ENCODE results near the gene MCEMP1. TPM values are rescaled to one million over a fixed set of nuclear protein-coding genes. Genes with fewer than 3 reads are reported as not detected.
A peak's percentile ranks its signal among the peaks of the same experiment; 100 is the strongest.

Gene MCEMP1
- total RNA-seq, 2 experiments from 2014 or later, result not detected

DNA sequence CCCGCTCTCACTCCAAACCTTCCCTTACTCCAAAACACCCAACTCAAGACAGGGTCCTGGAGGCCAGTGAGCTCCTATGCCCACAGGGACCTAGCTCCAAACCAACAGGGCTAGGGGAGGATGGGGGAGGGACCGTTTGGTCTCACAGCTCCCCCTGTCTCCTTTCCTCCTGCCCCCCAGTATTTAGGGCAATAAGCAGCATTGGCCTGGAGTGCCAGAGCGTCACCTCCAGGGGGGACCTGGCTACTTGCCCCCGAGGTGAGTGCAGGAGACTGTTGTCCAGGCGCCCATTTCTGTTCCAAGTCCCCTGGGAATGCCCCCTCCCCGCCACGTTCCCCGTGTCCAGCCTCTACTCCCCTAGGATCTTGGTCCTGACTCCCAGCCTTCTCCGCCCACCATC lies 7.2 kb upstream of the MCEMP1 start:
- Mint-ChIP-seq H3K36me3 (no peaks in the 10 kb centered on the region), H3K4me3 (no peak overlapping the region), H3K27me3 (peaks cover 29% of the 10 kb centered on the region), H3K27ac (no peak overlapping the region), H3K4me1 (peaks cover 18% of the 10 kb centered on the region), H3K9me3 (ENCODE audit: low read depth) (no peaks in the 10 kb centered on the region)
- CTCF ChIA-PET, result interaction anchor here (1.6 to 2.8 kb wide), 5 partner anchors 11 to 302 kb away, joined by 5 to 23 read pairs (median 6); partner anchors contain the start of gene TRAPPC5
- ATAC-seq (no peak), DNase-seq (no peak)

DNA sequence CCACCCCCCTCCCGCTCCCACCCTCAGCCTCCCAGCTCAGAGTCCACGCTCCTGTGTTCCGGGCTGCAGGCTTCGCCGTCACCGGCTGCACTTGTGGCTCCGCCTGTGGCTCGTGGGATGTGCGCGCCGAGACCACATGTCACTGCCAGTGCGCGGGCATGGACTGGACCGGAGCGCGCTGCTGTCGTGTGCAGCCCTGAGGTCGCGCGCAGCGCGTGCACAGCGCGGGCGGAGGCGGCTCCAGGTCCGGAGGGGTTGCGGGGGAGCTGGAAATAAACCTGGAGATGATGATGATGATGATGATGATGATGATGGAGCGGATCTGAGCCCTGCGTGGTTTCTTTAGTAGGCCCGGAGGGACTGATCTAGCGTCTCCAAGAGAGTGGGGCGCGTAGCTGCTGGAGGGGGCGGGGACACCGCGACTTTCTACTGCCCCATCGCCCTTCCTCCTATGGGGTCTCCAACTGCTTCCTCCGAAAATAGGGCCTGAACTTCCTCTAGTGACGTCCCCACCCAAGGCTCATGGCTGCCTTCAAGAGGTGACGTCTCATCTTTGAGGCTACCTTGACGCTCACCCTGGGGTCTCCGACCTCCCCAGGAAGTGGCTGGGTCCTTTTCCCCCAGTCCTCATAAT lies 6.6 kb upstream of the MCEMP1 start:
- ATAC-seq (peak; percentile 60), DNase-seq (peak; percentile 57)
- Mint-ChIP-seq H3K36me3 (no peaks in the 10 kb centered on the region), H3K4me1 (peaks cover 18% of the 10 kb centered on the region), H3K9me3 (ENCODE audit: low read depth) (no peaks in the 10 kb centered on the region), H3K27ac (no peak overlapping the region), H3K4me3 (peak overlapping the region; percentile 46), H3K27me3 (peaks cover 29% of the 10 kb centered on the region)
- CTCF ChIA-PET, result interaction anchor here (1.6 to 2.8 kb wide), 6 partner anchors 10 to 303 kb away, joined by 4 to 23 read pairs (median 6); partner anchors contain the start of gene TRAPPC5

DNA sequence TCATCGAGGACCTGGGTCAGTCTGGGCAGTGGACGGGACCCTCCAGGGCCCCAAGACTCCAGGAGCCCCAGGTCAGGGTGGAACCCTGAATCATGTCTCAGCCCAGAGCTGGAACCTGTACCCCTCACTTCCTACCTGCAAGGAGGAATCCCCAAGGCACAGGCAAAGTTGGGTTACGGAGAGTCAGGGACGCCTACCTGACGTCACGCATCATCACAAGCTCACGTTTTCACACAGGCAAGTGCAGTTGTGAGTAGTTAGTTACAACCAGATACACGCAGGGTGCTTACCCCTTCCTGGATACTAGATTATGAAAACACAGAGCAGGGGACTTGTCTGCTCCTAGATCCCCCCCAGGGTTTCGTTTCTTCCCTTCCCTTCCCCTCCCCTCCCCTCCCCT lies 6.1 kb upstream of the MCEMP1 start:
- H3K4me1 Mint-ChIP-seq, result peaks cover 19% of the 10 kb centered on the region
- CTCF ChIA-PET, result interaction anchor here (1.6 to 2.1 kb wide), 5 partner anchors 10 to 303 kb away, joined by 4 to 11 read pairs (median 5); partner anchors contain the start of gene TRAPPC5
- ATAC-seq (no peak), DNase-seq (no peak)
- peaks cover 31% of the 10 kb centered on the region for H3K27me3 Mint-ChIP-seq
- H3K27ac Mint-ChIP-seq, result no peak overlapping the region
- H3K4me3 Mint-ChIP-seq, result no peak overlapping the region
- no peaks in the 10 kb centered on the region for H3K9me3 Mint-ChIP-seq (ENCODE audit: low read depth)
- no peaks in the 10 kb centered on the region for H3K36me3 Mint-ChIP-seq

DNA sequence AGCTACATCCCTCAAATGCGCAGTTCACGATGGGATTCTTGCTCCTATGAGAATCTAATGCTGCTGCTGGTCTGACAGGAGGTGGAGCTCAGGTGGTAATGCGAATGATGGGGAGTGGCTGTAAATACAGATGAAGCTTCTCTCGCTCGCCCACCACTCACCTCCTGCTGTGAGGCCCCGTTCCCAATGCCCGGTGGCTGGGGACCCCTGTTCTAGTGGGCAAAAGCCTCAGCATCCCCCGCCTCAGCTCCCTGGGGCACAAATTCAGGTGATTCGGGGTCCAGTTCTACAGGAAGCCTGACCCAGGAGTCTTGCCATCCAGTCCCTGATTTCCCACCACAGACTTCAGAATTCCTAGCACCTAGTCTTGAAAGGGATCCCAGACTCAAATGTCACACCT lies 4.4 kb upstream of the MCEMP1 start:
- H3K4me1 Mint-ChIP-seq, result peaks cover 30% of the 10 kb centered on the region
- CTCF ChIA-PET, result interaction anchor here (2.1 kb wide), 1 partner anchor 8 kb away, joined by 11 read pairs; the partner anchor contains the start of gene TRAPPC5
- H3K4me3 Mint-ChIP-seq, result no peak overlapping the region
- H3K27me3 Mint-ChIP-seq, result peaks cover 42% of the 10 kb centered on the region
- H3K9me3 Mint-ChIP-seq (ENCODE audit: low read depth), result no peaks in the 10 kb centered on the region
- no peaks in the 10 kb centered on the region for H3K36me3 Mint-ChIP-seq
- ATAC-seq (no peak), DNase-seq (no peak)
- no peak overlapping the region for H3K27ac Mint-ChIP-seq

DNA sequence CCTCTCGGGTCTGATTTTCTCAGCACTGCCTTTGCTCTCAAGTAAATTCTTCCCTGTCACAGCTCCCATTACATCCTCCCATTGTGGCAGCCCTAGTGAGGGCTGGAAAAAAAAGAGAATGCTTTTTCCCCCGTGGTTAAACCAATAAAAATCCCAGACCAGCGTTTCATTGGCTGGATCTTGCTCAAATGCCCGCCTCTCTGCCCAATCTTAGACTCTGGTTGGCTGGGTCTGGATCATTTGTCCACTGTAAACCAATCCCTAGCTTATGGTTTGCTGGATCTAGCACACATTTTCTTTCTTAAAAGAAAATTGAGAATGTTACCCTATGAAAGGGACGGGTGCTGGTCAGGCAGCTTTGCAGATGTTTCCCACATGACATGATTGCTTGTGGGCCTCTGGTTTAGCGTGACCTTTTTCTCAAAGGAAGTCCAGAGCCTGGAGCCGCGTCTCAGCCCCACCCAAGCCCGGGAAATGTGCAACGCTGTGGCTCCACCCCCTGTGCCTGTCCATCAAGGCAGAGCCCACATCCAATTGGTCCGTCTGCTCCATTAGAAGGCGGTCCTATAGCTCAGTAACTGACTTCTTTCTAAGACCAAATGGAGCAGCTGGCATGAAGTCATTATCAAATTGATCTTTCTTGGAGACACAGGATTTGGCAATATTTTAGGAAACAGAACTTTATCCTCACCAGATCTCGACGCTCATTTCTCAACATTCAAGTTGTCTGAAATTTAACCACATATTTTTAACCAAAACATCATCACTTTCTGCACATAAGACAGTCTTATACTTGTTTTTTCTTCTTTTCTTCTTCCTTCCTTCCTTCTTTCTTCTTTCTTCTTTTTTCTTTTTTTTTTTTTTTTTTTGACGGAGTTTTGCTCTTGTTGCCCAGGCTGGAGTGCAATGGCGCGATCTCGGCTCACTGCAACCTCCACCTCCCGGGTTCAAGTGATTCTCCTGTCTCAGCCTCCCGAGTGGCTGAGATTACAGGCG lies 2.6 kb upstream of the MCEMP1 start:
- Mint-ChIP-seq H3K9me3 (ENCODE audit: low read depth) (no peaks in the 10 kb centered on the region), H3K27me3 (peaks cover 51% of the 10 kb centered on the region), H3K4me3 (no peak overlapping the region), H3K27ac (no peak overlapping the region), H3K4me1 (peaks cover 33% of the 10 kb centered on the region), H3K36me3 (no peaks in the 10 kb centered on the region)
- DNase-seq, result peak; percentile 50
- ATAC-seq, result peak; percentile 69
- CTCF ChIA-PET, result interaction anchor here (1.5 kb wide), 1 partner anchor 22 kb away, joined by 4 read pairs; no protein-coding TSS in a partner anchor

DNA sequence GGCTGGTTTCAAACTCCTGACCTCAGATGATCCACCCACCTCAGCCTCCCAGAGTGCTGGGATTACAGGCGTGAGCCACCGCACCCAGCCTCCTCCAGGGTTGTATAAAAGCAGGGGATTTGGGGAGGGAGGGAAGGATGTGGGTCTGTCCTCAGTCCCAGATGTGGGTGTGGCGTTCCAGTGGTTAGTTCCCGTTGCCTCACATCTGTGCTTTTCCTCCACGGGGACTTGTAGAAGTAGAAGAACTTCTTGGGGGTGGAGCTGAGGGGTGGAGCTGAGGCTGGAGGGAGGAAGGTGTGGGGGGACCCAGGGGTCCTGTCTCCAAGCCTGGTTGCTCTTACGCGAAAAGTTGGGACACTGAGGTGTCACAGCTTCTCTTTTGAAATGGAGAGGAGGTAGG lies 514 bp upstream of the MCEMP1 start:
- DNase-seq (no peak), ATAC-seq (no peak)
- Mint-ChIP-seq H3K27ac (no peak overlapping the region), H3K4me1 (peaks cover 32% of the 10 kb centered on the region), H3K27me3 (peaks cover 38% of the 10 kb centered on the region), H3K9me3 (ENCODE audit: low read depth) (no peaks in the 10 kb centered on the region), H3K36me3 (no peaks in the 10 kb centered on the region), H3K4me3 (no peak overlapping the region)
- CTCF ChIA-PET, result interaction anchor here (1.0 kb wide), 1 partner anchor 123 kb away, joined by 4 read pairs; no protein-coding TSS in a partner anchor

DNA sequence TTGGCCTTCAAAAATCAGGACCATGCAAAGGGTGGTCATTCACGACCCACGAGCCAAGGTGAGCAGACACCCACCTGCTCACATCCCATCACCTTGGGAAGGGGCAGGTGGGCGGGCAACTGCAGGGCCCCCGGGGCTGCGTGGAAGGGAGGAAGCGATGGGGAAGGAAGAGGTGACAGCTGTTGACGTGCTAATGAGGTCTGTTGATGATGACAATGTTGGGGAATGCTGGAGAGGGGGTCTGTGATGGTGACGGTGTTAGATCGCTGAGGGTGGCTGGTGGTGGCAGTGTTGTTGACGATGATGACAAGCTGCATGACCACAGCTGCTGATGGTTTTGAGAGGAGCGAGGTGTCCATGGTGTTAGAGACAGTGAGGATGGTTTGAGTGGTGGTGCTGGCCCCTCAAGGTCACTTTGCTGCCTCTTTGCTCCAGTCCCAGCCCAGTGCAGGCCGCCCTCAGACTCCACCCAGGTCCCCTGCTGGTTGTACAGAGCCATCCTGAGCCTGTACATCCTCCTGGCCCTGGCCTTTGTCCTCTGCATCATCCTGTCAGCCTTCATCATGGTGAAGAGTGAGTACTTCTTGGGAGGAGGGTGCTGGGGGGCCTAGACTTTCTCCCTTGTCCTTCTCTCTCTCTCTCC lies 900 bp downstream of the MCEMP1 start:
- peaks cover 40% of the 10 kb centered on the region for H3K4me1 Mint-ChIP-seq
- no peak overlapping the region for H3K4me3 Mint-ChIP-seq
- DNase-seq (no peak), ATAC-seq (no peak)
- H3K9me3 Mint-ChIP-seq (ENCODE audit: low read depth), result no peaks in the 10 kb centered on the region
- no peak overlapping the region for H3K27ac Mint-ChIP-seq
- peaks cover 6% of the 10 kb centered on the region for H3K36me3 Mint-ChIP-seq
- peaks cover 33% of the 10 kb centered on the region for H3K27me3 Mint-ChIP-seq
- CTCF ChIA-PET, result interaction anchor here (1.0 to 1.8 kb wide), 4 partner anchors 19 to 122 kb away, joined by 3 to 8 read pairs (median 4); no protein-coding TSS in a partner anchor

DNA sequence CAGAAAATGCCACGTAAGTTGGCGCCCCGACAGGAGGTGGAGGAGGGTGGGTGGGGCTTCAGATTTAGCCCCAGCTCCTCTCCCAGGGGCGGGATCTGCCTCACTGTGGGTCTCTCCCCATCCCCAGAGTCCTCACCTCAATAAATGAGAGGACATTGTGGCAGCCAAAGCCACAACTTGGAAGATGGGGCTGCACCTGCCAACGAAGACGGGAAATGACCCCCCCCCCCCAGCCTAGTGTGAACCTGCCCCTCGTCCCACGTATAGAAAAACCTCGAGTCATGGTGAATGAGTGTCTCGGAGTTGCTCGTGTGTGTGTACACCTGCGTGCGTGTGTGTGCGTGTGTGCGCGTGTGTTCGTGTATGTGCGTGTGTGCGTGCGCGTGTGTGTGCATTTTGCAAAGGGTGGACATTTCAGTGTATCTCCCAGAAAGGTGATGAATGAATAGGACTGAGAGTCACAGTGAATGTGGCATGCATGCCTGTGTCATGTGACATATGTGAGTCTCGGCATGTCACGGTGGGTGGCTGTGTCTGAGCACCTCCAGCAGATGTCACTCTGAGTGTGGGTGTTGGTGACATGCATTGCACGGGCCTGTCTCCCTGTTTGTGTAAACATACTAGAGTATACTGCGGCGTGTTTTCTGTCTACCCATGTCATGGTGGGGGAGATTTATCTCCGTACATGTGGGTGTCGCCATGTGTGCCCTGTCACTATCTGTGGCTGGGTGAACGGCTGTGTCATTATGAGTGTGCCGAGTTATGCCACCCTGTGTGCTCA lies 2.3 kb downstream of the MCEMP1 start:
- H3K27me3 Mint-ChIP-seq, result peaks cover 27% of the 10 kb centered on the region
- peaks cover 8% of the 10 kb centered on the region for H3K36me3 Mint-ChIP-seq
- CTCF ChIA-PET, result interaction anchor here (1.8 kb wide), 1 partner anchor 26 kb away, joined by 8 read pairs; no protein-coding TSS in a partner anchor
- DNase-seq (peak; percentile 75), ATAC-seq (peak; percentile 35)
- no peak overlapping the region for H3K27ac Mint-ChIP-seq
- H3K4me1 Mint-ChIP-seq, result peaks cover 39% of the 10 kb centered on the region
- H3K4me3 Mint-ChIP-seq, result peak overlapping the region; percentile 6
- H3K9me3 Mint-ChIP-seq (ENCODE audit: low read depth), result no peaks in the 10 kb centered on the region

DNA sequence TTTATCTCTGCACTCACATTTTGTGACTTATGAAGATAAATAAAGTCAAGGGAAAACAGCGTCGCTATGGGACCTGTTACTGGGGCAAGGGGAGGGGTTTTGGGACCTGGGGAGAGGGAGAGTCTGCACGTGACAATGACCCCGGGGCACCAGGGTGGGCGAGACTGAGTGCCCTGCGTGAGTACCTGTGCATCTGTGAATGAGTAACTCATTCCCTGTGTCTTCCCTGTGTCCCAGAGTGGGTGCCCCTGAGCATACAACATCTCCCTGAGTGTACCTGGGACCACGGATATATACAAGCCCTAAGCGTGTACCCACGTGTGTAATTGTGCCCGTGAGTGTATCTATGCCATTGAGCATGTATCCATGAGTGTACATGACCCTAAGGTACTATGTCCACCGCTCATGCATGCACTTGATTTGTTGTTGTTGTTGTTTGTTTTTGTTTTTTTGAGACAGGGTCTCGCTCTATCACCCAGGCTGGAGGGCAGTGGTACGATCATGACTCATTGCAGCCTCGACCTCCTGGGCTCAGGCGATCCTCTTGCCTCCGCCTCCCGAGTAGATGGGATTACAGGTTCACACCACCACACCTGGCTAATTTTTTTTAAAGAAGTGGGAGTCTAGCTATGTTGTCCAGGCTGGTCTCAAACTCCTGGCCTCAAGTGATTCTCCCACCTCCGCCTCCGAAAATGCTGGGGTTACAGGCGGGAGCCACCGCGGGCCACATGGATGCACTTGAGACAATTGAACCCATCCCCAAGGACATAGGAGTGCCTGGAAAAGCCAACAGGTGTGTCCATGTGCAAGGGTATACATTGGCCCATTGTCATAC lies 3.1 kb downstream of the MCEMP1 start:
- ATAC-seq (no peak), DNase-seq (no peak)
- Mint-ChIP-seq H3K27me3 (peaks cover 24% of the 10 kb centered on the region), H3K9me3 (ENCODE audit: low read depth) (no peaks in the 10 kb centered on the region), H3K4me3 (peak overlapping the region; percentile 83), H3K36me3 (peaks cover 8% of the 10 kb centered on the region), H3K27ac (no peak overlapping the region), H3K4me1 (peaks cover 35% of the 10 kb centered on the region)
- CTCF ChIA-PET, result interaction anchor here (0.6 to 2.2 kb wide), 42 partner anchors 8 to 580 kb away, joined by 3 to 59 read pairs (median 5); partner anchors contain the start of genes ARHGEF18, CAMSAP3, CLEC4M and FCER2

DNA sequence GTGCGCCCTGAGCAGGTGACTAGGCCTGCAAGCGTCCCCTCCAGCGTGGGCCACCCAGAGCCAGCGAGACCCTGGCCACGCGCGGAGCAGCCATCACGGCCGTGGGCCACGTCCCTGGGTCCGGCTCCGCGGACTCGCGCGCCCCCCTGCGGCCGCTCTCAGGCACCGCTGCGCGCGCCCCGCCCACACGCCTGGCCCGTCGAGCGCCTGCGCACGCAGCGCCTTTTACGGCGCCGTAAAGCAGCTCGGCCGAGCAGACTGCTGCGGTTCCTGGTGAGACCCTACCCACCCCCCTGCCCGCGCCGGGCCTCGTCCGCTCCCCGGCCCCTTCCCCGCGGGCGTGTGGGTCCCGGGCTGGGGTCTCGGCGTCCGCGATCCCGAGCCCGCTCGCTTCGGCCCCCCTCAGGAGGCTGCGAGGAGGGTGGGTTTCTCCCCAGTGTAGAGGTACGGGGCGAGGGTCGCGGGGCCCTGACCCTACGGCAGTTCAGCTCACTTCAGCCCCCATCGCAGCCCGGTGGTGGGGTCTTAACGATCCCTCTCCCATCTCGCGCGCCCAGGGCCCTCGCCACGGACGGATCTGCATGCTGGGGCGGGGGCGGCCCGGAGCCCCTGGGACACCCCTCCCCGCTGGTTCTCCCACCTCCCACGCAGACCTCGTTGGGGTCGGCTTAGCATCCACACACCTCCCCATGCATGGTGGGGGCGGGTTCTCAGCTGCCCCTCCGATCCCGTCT lies 3.9 kb downstream of the MCEMP1 start, which contains the start of gene TRAPPC5:
Gene TRAPPC5 (plus strand): TSS at position 228 of the 734 bp plus-strand sequence. CDS start 1,421 bp downstream, outside the sequence.
- no peaks in the 10 kb centered on the region for H3K9me3 Mint-ChIP-seq (ENCODE audit: low read depth)
- H3K4me1 Mint-ChIP-seq, result peaks cover 34% of the 10 kb centered on the region
- DNase-seq, result peak; percentile 88
- peak; percentile 81 for ATAC-seq
- H3K27ac Mint-ChIP-seq, result peak within 1 kb of the TSS; percentile 88
- H3K27me3 Mint-ChIP-seq, result peaks cover 22% of the 10 kb centered on the region
- CTCF ChIA-PET, result interaction anchor here (0.6 to 2.2 kb wide), 66 partner anchors 9 to 581 kb away, joined by 3 to 59 read pairs (median 4); partner anchors contain the start of genes ARHGEF18, CAMSAP3, CLEC4M and FCER2
- H3K36me3 Mint-ChIP-seq, result peaks cover 12% of the 10 kb centered on the region
- peak within 1 kb of the TSS; percentile 83 for H3K4me3 Mint-ChIP-seq
